ENCODE results near the gene CCNL2. TPM values are rescaled to one million over a fixed set of nuclear protein-coding genes. Genes with fewer than 3 reads are reported as not detected.
A peak's percentile ranks its signal among the peaks of the same experiment; 100 is the strongest.

CCNL2 gene
- total RNA-seq, 1 experiment from 2014 or later, result 173 TPM

DNA sequence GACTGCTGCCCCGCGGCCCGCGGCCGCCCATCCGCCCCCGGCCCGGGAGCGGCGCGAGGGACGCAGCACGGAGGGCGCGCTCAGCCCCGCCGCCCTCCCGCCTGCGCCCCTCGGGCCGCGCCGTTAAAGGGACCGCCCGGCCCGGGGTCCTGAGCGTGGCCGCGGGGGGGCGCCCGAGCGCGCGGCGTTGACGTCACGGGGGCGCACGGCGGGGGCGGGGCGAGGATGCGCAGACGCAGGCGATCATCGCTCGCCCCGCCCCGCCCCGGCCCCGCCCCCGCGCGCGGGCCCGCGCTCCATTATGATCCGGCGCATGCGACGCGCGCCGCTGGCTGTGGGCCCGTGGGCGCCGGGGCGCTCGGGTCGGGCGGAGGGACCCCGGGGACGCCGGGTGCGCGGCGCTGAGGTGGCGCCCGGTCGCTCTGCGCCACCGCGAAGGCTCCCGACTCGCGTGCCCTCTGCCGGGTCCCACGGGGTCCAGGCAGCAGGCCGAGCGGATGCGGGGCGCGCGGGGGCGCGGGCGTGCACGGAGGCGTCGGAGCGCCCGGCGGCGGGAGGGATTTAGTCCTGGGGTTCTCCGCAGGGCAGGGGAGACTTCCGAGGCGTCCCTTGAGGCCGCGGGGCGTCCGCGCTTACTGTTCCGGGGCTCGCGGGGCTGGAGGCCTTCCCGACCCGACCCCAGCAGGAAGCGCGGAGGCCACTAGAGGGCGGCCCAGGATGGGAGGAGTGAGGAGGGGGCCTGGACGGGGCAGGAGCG is 49.7 kb downstream of the CCNL2 start, which contains the start of gene DVL1:
TSS of gene DVL1 (minus strand) at position 163 of the 757 bp plus-strand sequence. CDS start 353 bp downstream, outside the sequence.
- Histone ChIP-seq H4K5ac (ENCODE audit: insufficient read length, low read depth, low read length) (no peak within 1 kb of the TSS), H2BK120ac (ENCODE audit: low read depth, low read length, poor library complexity, severe bottlenecking) (no peak within 1 kb of the TSS), H3K23ac (ENCODE audit: insufficient read length, low read depth, low read length) (no peak within 1 kb of the TSS), H2AFZ (ENCODE audit: low read length) (no peak within 1 kb of the TSS), H3K18ac (ENCODE audit: insufficient read length, low read depth, low read length) (no peak within 1 kb of the TSS), H4K8ac (replicated peaks; ENCODE audit: insufficient read length, low read depth, low read length) (no peak within 1 kb of the TSS), H3K9me3 (ENCODE audit: control insufficient read depth, low read depth, low read length) (no peaks in the 10 kb centered on the region), H2BK5ac (ENCODE audit: insufficient read length, low read length) (no peak within 1 kb of the TSS), H3K4me1 (ENCODE audit: insufficient read depth, low read length) (no peaks in the 10 kb centered on the region; the same call in 1 of the 2 replicates), H2BK12ac (ENCODE audit: insufficient read length, low read depth, low read length) (no peak within 1 kb of the TSS), H3K4me2 (ENCODE audit: insufficient read depth, insufficient read length, low read length) (peak within 1 kb of the TSS; percentile 90), H3K9ac (ENCODE audit: extremely low read depth, insufficient read length, low read length) (peak within 1 kb of the TSS; percentile 3), H3K79me2 (ENCODE audit: insufficient read depth, low read length) (peaks cover 3% of the 10 kb centered on the region; the same call in 1 of the 2 replicates), H3K4ac (ENCODE audit: low read depth, low read length) (no peak within 1 kb of the TSS), H3K27me3 (ENCODE audit: insufficient read depth, low read length) (no peaks in the 10 kb centered on the region), H2BK15ac (ENCODE audit: low read depth, low read length) (no peak within 1 kb of the TSS), H3K27ac (ENCODE audit: insufficient read length, low read depth, low read length) (no peak within 1 kb of the TSS), H3K79me1 (ENCODE audit: insufficient read depth, low read depth, low read length, poor library complexity, severe bottlenecking) (peaks cover 10% of the 10 kb centered on the region), H2BK20ac (ENCODE audit: low read depth, low read length, poor library complexity, severe bottlenecking) (no peak within 1 kb of the TSS), H4K20me1 (ENCODE audit: control insufficient read depth, insufficient read depth, insufficient read length) (peaks cover 3% of the 10 kb centered on the region), H3K56ac (ENCODE audit: insufficient read length, low read depth, low read length) (no peak within 1 kb of the TSS), H3K14ac (ENCODE audit: insufficient read depth, low read length) (peak within 1 kb of the TSS; percentile 59), H4K91ac (ENCODE audit: insufficient read length, low read depth, low read length) (no peak within 1 kb of the TSS), H3K23me2 (ENCODE audit: insufficient read length, low read depth, low read length, poor library complexity, severe bottlenecking) (peaks cover 11% of the 10 kb centered on the region), H3T11ph (ENCODE audit: low read length) (no peak within 1 kb of the TSS), H2AK5ac (ENCODE audit: insufficient read length, low read length) (no peak within 1 kb of the TSS)
- H3K27ac Mint-ChIP-seq, result no peak within 1 kb of the TSS
- no CpG with 5 or more reads among the region's 122 CpGs for WGBS (ENCODE audit: extremely low coverage, insufficient read length, low lambda C conversion rate)
- peak within 1 kb of the TSS; percentile 72 to 84 for H3K4me3 Mint-ChIP-seq
- H3K9me3 Mint-ChIP-seq, result no peaks in the 10 kb centered on the region
- peak; percentile 67 for DNase-seq
- H3K27me3 Mint-ChIP-seq (ENCODE audit: low read depth), result peaks cover 20% of the 10 kb centered on the region
- TF ChIP-seq, protein P1, sequence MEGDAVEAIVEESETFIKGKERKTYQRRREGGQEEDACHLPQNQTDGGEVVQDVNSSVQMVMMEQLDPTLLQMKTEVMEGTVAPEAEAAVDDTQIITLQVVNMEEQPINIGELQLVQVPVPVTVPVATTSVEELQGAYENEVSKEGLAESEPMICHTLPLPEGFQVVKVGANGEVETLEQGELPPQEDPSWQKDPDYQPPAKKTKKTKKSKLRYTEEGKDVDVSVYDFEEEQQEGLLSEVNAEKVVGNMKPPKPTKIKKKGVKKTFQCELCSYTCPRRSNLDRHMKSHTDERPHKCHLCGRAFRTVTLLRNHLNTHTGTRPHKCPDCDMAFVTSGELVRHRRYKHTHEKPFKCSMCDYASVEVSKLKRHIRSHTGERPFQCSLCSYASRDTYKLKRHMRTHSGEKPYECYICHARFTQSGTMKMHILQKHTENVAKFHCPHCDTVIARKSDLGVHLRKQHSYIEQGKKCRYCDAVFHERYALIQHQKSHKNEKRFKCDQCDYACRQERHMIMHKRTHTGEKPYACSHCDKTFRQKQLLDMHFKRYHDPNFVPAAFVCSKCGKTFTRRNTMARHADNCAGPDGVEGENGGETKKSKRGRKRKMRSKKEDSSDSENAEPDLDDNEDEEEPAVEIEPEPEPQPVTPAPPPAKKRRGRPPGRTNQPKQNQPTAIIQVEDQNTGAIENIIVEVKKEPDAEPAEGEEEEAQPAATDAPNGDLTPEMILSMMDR (conservative IDR thresholded peaks at IDR 0.05), result peak; percentile 55; the same call in 2 of the 3 replicates
- peaks cover 22 to 39% of the 10 kb centered on the region in 2 experiments for H3K4me1 Mint-ChIP-seq
- H3K36me3 Mint-ChIP-seq (ENCODE audit: insufficient read depth in 1 of 3, low read depth in 3 of 3), result peaks cover 0 to 8% (median 2%) of the 10 kb centered on the region in 3 experiments; a peak in 1 of 7 replicates
